SK-N-SH treated with all-trans-retinoic acid at 6 μM for 48 hours (cell line): ENCODE data around the gene NAALADL2.

Source experiments
- ATAC-seq: fragments of 200-7000 bp; cut with Tn5 transposase; 3 replicates; pipeline ENCODE4 v1.9.1; 2020; ENCODE audit warnings: mild to moderate bottlenecking, moderate library complexity
- ARNTL ChIP-seq: fragments of 450-650 bp; formaldehyde crosslinking; IDR thresholded peaks from 2 replicates; pipeline ENCODE4 v1.5.0; 2020; ENCODE audit warnings: low read depth, mild to moderate bottlenecking, moderate library complexity, borderline replicate concordance
- CREB5 ChIP-seq: fragments of 250-450 bp; sonication (Bioruptor Pico); IDR thresholded peaks from 2 replicates; pipeline ENCODE4 v1.5.1; 2020; ENCODE audit warnings: low read depth, mild to moderate bottlenecking, moderate library complexity
- CSRNP3 ChIP-seq: fragments of 250-450 bp; sonication (Bioruptor Pico); IDR thresholded peaks from 2 replicates; pipeline ENCODE4 v1.5.1; 2021; ENCODE audit warnings: mild to moderate bottlenecking, moderate library complexity
- ESRRG ChIP-seq: fragments of 250-450 bp; sonication (Bioruptor Pico); IDR thresholded peaks from 2 replicates; pipeline ENCODE4 v1.6.1; 2021; ENCODE audit warnings: mild to moderate bottlenecking
- GLIS3 ChIP-seq: fragments of 250-450 bp; sonication (Bioruptor Pico); IDR thresholded peaks from 2 replicates; pipeline ENCODE4 v1.5.0; 2020; ENCODE audit warnings: mild to moderate bottlenecking, moderate library complexity
- ISL1 ChIP-seq: fragments of 250-450 bp; sonication (Bioruptor Pico); IDR thresholded peaks from 2 replicates; pipeline ENCODE4 v2.1.2; 2022; ENCODE audit warnings: mild to moderate bottlenecking, moderate library complexity
- OSR1 ChIP-seq: fragments of 250-450 bp; sonication (Bioruptor Pico); IDR thresholded peaks from 2 replicates; pipeline ENCODE4 v1.8.0; 2022; ENCODE audit warnings: moderate library complexity, mild to moderate bottlenecking, inconsistent platforms
- RARB ChIP-seq: fragments of 250-450 bp; sonication (Bioruptor Pico); IDR thresholded peaks from 2 replicates; pipeline ENCODE4 v1.8.0; 2021; ENCODE audit warnings: mild to moderate bottlenecking, moderate library complexity
- SNAI2 ChIP-seq: fragments of 250-450 bp; sonication (Bioruptor Pico); IDR thresholded peaks from 2 replicates; pipeline ENCODE4 v1.5.0; 2020; ENCODE audit warnings: mild to moderate bottlenecking, moderate library complexity
- TCF4 ChIP-seq: fragments of 250-450 bp; sonication (Bioruptor Pico); IDR thresholded peaks from 2 replicates; pipeline ENCODE4 v1.8.0; 2021; ENCODE audit warnings: mild to moderate bottlenecking, moderate library complexity, borderline replicate concordance
- TOX ChIP-seq: fragments of 250-450 bp; sonication (Bioruptor Pico); IDR thresholded peaks from 2 replicates; pipeline ENCODE4 v1.8.0; 2021; ENCODE audit warnings: mild to moderate bottlenecking, moderate library complexity, borderline replicate concordance
- TSHZ2 ChIP-seq: fragments of 250-450 bp; sonication (Bioruptor Pico); IDR thresholded peaks from 2 replicates; pipeline ENCODE4 v1.5.0; 2020; ENCODE audit warnings: mild to moderate bottlenecking, moderate library complexity
- ZC3H10 ChIP-seq: fragments of 250-450 bp; sonication (Bioruptor Pico); IDR thresholded peaks from 2 replicates; pipeline ENCODE4 v1.5.1; 2021; ENCODE audit warnings: mild to moderate bottlenecking, moderate library complexity
- ZFP3 ChIP-seq: fragments of 250-450 bp; sonication (Bioruptor Pico); IDR thresholded peaks from 2 replicates; pipeline ENCODE4 v1.5.0; 2020; ENCODE audit warnings: mild to moderate bottlenecking, moderate library complexity
- ZFP30 ChIP-seq: fragments of 450-650 bp; formaldehyde crosslinking; IDR thresholded peaks from 2 replicates; pipeline ENCODE4 v1.5.0; 2022; ENCODE audit warnings: mild to moderate bottlenecking, moderate library complexity
- ZNF565 ChIP-seq: fragments of 450-650 bp; formaldehyde crosslinking; conservative IDR thresholded peaks from 2 replicates; pipeline ENCODE4 v1.5.0; 2020; ENCODE audit warnings: low read depth, mild to moderate bottlenecking, moderate library complexity
- ZNF70 ChIP-seq: fragments of 450-650 bp; formaldehyde crosslinking; IDR thresholded peaks from 2 replicates; pipeline ENCODE4 v1.5.0; 2020; ENCODE audit warnings: mild to moderate bottlenecking, moderate library complexity
- ZNF8 ChIP-seq: fragments of 450-650 bp; formaldehyde crosslinking; IDR thresholded peaks from 2 replicates; pipeline ENCODE4 v1.5.0; 2020; ENCODE audit warnings: mild to moderate bottlenecking, moderate library complexity
- TF ChIP-seq, protein P1 (sequence below): fragments of 250-450 bp; sonication (Bioruptor Pico); IDR thresholded peaks from 2 replicates; pipeline ENCODE4 v1.8.0; 2020; ENCODE audit warnings: mild to moderate bottlenecking, moderate library complexity, borderline replicate concordance
- TF ChIP-seq, protein P2 (sequence below): fragments of 250-450 bp; sonication (Bioruptor Pico); IDR thresholded peaks from 2 replicates; pipeline ENCODE4 v1.8.0; 2021; ENCODE audit warnings: low read depth, mild to moderate bottlenecking, moderate library complexity, borderline replicate concordance

NAALADL2 gene

DNA sequence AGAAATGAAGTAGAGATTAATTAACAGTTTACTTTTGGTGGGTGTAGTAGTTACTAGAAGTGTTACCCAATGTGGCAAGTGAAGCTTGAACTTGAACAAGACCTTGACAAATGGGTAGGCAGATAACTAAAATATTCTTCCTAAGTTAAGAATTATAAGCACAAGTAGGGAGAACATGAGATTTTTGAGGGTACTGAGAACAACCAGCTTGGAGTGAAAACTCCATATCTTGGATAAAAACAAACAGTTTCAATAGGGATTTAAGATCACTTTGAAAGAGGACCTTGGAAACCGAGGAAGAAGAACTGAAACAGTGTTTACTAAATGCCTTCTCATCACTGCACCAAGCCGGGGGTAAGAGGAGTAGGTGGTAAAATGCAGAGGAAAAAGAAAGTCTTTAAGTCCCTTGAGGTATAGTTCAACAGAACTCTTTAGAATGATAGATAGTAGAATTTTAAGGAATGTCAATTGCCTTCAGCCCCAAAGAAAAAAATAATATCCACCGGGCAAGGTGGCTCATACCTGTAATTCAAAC lies 496.7 kb downstream of the NAALADL2 start:
- ATAC-seq, result no peak
- TF ChIP-seq CREB5 (CRISPR knock-in tag) (no peak), TCF4 (CRISPR knock-in tag) (no peak), ZNF565 (CRISPR knock-in tag) (no peak), ARNTL (CRISPR knock-in tag) (no peak), ZNF70 (CRISPR knock-in tag) (no peak), ESRRG (CRISPR knock-in tag) (no peak), ZC3H10 (CRISPR knock-in tag) (no peak), TOX (CRISPR knock-in tag) (no peak), ISL1 (CRISPR knock-in tag) (no peak), ZFP3 (CRISPR knock-in tag) (no peak)
- TF ChIP-seq, protein P1, sequence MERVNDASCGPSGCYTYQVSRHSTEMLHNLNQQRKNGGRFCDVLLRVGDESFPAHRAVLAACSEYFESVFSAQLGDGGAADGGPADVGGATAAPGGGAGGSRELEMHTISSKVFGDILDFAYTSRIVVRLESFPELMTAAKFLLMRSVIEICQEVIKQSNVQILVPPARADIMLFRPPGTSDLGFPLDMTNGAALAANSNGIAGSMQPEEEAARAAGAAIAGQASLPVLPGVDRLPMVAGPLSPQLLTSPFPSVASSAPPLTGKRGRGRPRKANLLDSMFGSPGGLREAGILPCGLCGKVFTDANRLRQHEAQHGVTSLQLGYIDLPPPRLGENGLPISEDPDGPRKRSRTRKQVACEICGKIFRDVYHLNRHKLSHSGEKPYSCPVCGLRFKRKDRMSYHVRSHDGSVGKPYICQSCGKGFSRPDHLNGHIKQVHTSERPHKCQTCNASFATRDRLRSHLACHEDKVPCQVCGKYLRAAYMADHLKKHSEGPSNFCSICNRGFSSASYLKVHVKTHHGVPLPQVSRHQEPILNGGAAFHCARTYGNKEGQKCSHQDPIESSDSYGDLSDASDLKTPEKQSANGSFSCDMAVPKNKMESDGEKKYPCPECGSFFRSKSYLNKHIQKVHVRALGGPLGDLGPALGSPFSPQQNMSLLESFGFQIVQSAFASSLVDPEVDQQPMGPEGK (CRISPR knock-in tag), result no peak

GRCh38 chr3:175356899-175357324 lies 497.8 kb downstream of the NAALADL2 start:
- no peak for ATAC-seq
- TF ChIP-seq CREB5 (CRISPR knock-in tag) (no peak), TSHZ2 (CRISPR knock-in tag) (no peak), ZFP30 (no peak), ZFP3 (CRISPR knock-in tag) (no peak), SNAI2 (CRISPR knock-in tag) (no peak), CSRNP3 (CRISPR knock-in tag) (no peak), GLIS3 (CRISPR knock-in tag) (no peak), RARB (CRISPR knock-in tag) (no peak), OSR1 (CRISPR knock-in tag) (no peak), ZNF8 (CRISPR knock-in tag) (no peak), ZNF70 (CRISPR knock-in tag) (no peak), TCF4 (CRISPR knock-in tag) (no peak)
- TF ChIP-seq, protein P2, sequence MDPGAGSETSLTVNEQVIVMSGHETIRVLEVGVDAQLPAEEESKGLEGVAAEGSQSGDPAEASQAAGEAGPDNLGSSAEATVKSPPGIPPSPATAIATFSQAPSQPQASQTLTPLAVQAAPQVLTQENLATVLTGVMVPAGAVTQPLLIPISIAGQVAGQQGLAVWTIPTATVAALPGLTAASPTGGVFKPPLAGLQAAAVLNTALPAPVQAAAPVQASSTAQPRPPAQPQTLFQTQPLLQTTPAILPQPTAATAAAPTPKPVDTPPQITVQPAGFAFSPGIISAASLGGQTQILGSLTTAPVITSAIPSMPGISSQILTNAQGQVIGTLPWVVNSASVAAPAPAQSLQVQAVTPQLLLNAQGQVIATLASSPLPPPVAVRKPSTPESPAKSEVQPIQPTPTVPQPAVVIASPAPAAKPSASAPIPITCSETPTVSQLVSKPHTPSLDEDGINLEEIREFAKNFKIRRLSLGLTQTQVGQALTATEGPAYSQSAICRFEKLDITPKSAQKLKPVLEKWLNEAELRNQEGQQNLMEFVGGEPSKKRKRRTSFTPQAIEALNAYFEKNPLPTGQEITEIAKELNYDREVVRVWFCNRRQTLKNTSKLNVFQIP (CRISPR knock-in tag), result no peak
